Hematopoietic multipotent progenitor cell treated with erythropoietin and hydrocortisone succinate and interleukin-3 and kit ligand, for 15 days (in vitro differentiated cells): Measurements from ENCODE around the gene GALNT6.

Experiments
- DNase-seq: peaks from one replicate; pipeline ENCODE4 v3.0.0-alpha.2; 2015; ENCODE audit warnings: low spot score

Gene GALNT6, protein sequence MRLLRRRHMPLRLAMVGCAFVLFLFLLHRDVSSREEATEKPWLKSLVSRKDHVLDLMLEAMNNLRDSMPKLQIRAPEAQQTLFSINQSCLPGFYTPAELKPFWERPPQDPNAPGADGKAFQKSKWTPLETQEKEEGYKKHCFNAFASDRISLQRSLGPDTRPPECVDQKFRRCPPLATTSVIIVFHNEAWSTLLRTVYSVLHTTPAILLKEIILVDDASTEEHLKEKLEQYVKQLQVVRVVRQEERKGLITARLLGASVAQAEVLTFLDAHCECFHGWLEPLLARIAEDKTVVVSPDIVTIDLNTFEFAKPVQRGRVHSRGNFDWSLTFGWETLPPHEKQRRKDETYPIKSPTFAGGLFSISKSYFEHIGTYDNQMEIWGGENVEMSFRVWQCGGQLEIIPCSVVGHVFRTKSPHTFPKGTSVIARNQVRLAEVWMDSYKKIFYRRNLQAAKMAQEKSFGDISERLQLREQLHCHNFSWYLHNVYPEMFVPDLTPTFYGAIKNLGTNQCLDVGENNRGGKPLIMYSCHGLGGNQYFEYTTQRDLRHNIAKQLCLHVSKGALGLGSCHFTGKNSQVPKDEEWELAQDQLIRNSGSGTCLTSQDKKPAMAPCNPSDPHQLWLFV

DNA sequence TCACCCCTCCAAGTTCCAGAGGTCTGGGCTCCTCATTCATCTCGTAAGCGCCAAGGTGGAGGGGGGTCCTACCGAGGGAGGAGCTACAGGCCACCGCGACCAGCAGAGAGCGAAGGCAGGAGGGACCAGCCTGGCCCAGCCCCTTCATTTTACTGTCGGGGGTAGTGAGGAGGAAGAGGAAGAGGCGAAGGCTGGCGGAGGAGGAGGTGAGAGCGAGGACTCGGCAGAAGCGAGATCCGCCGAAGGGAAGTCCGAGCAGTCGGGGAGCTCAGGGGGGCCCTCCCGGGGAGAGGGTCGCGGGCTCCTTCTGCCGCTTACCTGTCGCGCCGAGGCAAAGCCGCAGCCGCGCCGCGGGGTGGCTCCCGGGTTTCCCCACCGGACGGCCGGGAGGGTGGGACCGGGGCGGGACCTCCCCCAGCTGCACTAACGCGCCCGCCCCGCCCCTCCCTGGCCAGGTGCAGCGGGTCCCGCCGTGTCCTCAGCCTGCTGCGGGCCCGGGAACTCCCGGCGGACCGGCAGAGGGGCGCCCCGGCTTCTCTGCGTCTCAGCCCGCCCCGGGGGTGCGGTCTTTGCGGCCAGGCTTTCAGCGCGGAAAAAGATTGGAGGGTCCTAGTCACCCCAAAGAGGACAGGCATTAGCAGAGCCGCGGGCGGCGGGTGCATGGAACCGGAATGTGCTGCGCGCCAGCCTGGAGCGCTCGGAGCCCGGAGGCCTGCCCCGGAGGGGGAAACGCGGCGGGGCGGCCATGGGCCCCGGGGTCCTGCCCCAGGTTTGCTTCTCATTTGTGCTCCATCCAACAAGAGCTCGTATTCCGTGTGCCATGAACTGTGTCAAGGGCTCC is at the start of gene GALNT6:
TSS of gene GALNT6 (minus strand) at position 124 of the 841 bp plus-strand sequence. CDS start 11,625 bp downstream, outside the sequence.
- DNase-seq: peak; percentile 58

DNA sequence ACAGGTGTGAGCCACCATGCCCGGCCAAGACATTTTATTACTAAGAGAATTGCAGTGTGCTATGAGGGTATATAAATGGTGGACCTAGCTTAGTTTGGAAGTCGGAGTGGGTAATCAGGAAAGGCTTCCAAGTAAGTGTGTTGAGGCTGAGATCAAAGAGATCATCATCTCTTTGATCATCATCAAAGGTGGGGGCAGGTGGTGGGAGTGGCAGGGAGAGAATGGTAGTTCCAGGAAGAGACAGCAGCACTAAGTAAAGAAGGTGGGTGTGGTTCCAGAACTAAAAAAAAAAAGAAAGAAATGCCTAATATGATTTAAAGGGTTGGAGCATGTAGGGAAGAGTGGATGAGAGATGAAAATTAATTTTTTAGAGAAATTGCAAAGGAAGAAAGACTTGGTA is 48.1 kb upstream of the GALNT6 start:
- DNase-seq: no peak

DNA sequence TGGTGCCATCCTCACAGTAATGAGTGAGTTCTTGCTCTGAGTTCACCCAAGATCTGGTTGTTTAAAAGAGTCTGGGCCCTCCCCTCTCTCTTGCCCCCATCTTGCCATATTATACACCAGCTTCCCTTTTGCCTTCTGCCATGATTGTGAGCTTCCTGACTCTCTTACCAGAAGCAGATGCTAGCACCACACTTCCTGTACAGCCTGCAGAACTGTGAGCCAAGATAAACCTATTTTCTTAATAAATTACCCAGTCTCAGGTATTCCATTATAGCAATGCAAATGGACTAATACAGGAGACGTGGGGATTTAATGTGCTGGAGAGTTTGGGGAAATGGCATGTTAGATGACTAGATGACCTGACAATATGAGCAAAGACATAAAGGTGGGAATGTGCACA is 46.2 kb upstream of the GALNT6 start:
- DNase-seq: no peak

DNA sequence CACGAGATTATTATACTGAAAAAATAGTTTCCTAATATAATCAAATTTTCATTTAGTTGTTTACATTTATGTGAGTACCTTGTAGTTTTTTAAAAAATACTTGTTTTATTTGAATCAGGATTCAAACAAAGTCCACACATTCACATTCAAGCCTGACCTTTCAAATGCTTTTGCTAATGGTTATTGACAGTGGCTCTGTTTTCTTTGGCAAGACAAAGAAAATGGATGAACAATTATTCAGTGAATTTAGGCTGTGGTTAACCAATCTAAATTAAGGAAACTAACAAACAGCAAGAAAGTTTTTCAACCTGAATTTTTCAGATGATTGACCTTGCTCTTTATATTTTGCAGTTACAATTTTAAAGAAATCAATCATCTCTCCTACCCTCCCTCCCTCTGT is 43.1 kb upstream of the GALNT6 start:
- no peak for DNase-seq

DNA sequence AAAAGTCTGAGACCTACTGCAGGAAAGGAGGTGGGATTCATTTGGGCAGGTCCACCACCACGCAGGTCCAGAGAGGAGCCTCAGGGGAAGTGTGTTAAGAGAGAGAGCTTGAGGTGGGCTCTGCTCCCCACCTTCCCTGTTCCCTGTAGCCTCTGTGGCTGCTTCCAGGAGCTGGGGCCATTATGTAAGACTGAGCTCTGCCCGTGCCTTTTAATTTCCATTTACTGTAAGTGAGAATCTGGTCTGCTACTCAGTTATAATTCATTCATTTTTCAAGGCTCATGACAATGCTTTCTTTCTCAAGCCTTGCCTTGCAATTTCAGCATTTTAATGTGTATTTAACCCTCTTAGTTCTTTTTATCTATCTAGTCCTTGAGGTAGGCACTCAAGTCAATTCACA is 41.7 kb upstream of the GALNT6 start:
- DNase-seq: no peak

DNA sequence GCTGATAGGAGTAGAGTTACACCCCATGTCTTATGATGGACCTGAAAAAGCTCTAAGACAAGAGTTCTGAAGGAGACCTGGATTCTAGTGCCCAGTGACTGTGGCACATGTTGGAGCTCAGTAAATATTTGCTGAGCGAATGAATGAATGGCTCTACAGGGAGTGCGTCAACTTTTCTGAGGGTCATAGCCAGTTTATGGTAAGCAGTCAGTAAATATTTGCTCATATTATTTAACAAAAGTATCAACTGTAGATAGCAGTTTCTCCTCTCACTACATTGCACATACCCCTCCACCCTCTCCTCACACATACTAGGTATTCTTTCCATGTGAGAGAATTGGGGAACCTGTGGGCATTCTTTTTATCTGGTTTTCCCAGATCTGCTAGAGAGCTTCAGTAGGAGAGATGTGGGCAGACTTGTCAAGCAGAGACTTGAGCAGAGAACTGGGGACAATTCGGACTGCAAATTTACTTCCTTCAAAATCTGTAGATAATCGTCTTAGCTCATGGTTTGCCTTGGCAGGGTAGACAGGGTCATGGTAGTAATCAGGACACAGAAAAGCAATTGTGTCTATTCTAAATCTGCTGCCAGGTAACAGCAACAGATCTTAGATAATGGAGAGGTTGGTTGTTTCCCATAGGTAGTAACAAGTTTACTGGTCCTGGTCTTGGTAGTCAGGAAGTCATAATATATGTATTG is 39.1 kb upstream of the GALNT6 start:
- DNase-seq: no peak

DNA sequence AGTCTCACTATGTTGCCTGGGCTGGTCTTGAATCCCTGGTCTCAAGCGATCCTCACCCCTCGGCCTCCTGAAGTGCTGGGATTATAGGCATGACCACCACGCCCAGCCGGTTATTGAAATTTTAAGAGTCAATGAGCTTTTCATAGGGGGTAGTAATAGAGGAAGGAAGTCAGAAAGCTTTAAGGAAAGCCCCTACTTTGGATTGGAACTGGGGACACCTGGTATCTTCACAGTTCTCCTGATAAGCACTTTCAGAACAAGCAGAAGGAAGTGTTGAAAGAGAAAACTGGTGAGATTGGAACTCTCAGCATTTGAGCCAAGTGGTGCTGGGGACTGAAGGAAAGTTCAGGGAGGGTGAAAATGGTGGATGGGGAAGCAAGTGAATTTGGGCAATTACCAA is 38.5 kb upstream of the GALNT6 start:
- no peak for DNase-seq

DNA sequence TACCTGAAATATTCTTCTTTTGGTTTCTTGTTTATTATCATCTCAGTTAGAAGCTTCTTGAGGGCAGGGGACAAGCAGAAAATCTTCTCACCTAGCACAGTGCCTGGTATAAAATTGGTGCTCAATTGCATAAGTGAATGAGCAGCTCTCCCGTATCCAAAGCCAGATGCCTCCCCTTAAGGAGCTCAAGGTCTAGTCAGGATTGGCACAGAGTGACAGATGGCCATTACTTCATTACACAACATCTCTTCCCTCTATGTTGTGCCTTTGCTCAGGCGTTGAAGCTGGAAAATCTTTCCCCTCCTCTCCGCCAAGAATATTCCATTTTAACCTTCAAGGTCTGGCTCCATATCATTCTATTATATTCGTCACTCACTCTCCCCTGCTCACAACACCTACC is 37.0 kb upstream of the GALNT6 start:
- no peak for DNase-seq

DNA sequence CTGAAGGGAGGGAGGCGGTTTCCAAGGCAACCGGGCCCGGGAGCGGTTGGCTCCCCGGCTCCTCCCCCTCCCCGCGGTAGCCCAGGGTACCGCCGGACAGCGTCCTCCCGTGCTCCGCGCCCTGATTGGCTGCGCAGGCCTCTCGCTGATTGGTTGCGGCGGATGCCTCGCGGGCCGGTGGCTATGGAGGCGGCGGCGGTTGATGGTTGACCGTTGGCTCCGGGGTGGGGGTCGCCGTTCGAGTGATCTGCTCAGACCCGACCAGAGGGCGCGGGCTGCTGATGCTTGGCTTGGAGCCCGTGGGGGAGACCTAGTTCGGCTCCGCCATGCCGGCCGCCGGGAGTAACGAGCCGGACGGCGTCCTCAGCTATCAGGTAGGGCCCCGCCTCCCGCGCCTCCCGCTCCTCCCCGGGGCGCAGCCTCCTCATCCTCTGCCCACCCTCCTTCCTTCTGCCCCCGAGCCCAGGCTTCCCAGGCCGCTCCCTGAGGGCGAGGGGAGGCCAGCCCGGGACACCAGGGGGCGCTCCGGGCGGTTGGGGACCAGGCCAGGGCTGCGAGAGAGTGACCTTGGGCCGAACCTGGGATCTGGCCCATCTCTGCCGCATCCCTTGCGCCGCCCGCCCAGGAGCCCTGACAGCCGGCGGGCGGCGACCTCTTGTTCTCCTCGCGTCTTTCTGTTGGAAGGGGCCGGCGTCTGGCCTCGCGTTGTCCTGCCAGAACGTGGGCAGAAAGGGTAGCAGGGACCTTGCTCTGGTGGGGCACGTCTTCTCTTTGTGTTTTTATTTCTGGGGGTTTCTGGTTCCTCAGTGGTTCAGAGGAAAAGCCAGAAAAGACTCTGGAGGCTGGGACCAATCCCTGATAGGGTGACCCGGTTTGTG is 33.7 kb upstream of the GALNT6 start, which contains the start of gene SLC4A8:
TSS of gene SLC4A8 (plus strand) at position 170 of the 878 bp plus-strand sequence. CDS start at position 327, 157 bp downstream.
- DNase-seq: peak; percentile 54

DNA sequence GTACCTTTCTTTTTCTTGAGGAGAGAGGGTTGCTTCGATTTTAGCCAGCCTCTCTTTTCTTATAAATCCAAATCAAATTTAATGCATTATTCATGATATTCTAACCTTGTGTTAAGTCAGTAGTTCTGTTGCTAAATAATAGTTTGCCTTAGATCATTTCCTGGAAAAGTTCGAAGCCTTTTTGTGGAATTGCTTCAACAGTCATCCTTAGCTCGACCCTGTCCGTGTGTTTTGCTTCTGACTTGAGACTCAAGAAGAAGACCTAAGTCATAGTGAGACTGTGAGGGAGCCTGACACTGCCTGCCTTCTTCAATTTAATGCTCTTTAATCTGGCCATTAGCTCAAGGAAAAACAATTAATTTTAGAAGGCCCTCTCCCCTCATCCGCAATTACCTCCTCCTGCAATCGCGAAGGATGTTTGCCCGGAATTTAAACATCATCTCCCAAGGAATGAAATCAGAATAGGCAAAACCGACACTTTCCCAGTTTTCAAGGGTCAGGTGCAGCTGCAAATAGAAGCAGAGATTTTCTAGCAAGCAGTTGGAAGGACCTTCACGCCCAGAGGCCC is 33.0 kb upstream of the GALNT6 start:
- no peak for DNase-seq

DNA sequence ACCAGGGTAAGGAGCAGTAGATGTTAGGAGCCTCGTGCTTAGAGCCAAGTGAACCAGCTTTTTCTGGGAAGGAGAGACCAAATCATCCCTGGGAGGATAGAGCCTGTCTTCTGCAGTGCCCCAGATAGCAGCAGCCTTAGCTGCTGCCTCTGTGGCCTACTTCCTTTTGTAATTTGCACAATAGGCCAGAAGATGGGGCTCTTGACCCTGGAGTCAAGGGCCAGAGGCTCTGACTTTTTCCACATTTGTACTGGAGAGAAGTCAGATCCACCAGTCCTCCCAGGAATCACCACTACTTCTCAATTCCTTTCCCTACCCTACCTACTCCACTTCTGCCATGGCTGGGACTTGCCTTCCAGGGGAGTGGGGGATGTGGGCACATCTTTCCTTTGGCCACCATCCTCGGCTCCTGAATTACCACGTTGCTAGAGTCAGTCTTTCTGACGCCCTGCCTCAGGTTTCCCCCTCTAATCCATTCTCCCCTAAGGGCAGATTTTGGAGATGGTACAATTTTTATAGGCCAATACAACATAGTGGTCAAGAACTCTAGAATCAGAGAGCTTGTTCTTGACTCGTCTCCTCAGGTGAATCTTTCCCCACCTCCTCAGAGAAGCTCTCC is 30.2 kb upstream of the GALNT6 start:
- DNase-seq: peak; percentile 51

DNA sequence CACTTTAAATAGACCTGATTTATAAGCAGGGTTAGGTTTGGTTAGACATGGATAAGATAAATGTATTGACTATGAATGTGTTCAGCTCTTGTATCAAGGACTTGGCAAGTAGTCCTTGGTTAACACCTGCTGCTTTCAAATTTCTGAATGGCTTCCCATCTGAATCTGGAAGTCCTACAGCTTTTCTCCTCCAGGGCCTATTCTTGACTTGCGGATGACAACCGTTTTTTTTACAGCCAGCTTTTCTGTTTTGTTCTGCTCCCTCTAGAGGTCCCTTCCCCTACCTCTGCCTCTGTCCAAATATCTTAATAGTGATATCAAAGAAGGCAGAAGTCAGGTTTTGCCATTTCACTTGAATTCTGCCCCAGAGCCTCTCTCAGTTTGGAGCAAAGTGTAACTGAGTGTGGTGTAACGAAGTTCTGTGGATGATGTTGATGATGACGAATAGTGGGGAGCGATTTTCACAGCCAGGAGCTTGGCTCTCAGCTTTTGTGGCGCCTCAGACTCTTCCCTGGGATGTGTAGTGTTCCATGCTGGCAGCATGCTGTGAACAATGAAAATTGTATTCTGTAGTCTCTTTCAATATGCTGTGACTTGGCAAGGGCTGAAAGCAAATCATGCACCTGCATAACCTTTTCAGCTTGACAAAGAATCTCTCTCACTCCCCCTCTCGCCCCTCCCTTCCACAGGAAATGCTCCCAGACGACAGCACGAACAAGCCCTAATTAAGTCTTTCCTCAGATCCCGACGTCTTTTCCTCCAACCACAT is 28.4 kb upstream of the GALNT6 start:
- no peak for DNase-seq

DNA sequence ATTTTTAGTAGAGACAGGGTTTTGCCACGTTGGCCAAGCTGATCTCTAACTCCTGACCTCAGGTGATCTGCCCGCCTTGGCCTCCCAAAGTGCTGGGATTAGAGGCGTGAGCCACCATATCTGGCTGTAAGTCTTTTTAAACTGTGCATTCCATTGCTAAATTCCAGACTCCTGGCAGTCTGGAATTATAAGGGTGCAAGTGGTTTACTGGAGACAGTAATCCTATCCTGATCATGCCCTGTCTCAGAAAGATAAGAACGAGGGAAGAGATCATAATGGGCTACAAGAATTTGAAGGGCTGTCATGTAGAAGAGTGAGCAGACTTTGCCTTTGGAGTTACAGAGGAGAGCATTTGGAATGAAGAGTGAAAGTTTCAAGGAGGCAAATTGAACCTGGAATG is 26.6 kb upstream of the GALNT6 start:
- no peak for DNase-seq

DNA sequence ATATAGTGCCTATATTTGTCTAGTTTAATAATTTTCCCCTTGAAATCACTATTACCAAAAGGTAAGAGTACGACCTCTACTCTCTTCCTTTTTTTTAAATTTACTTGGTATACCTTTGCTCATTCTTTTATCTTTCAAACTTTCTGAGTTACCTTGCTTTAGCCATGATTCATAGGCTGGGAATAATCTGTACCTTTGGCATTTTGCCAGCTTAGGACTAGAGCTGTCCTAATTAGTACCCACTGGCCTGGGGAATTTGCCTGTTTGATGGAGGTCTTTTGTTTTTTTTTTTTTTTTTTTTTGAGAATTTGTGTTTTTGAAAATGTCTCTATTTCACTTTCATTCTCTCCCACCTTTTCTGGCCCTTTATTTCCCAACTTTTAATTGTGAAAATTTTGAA is 24.7 kb upstream of the GALNT6 start:
- no peak for DNase-seq

DNA sequence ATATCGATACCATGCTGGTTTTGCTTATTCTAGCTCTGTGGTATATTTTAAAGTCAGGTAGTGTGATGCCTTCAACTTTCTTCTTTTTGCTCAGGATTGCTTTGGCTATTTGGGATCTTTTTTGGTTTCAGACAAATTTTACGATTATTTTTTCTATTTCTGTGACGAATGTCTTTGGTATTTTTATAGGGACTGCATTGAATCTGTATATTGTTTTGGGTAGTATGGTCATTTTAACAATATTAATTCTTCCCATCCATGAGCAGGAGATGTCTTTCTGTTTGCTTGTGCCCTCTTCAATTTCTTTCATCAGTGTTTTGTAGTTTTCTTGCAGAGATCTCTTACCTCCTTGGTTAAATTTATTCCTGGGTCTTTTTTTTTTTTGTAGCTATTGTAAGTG is 22.6 kb upstream of the GALNT6 start:
- DNase-seq: no peak

DNA sequence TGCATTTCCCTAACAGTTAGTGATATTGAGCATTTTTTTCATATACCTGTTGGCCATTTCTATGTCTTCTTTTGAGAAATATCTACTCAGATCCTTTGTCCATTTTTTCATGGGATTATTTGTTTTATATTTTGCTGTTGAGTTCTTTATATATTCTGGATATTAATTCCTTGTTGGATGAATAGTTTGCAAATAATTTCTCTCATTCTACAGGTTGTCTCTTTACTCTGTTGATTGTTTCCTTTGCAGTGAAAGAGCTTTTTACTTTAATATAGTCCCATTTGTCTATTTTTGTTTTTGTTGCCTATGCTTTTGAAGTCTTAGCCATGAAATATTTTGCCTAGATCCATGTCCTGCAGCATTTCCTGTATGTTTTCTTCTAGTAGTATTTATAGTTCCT is 21.9 kb upstream of the GALNT6 start:
- DNase-seq: no peak

DNA sequence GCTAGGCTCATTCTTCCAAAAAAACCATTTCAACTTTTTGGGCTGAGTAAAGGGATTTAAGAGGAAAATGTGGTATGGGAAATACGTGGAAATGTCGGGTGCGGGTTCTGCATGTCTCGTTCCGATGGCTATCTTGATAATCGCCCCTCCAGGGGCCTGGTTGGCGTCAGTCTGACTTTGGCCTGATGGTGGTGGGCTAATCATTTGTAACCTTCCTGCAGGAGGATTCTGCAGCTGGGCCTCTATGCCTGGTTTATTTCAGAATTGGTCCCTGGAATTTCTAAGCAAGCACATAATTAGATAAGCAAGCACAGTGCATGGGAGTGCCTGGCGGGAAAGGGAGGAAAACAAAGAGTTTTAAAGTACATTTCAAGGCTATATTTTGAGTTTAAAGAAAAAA is 18.6 kb upstream of the GALNT6 start:
- no peak for DNase-seq

DNA sequence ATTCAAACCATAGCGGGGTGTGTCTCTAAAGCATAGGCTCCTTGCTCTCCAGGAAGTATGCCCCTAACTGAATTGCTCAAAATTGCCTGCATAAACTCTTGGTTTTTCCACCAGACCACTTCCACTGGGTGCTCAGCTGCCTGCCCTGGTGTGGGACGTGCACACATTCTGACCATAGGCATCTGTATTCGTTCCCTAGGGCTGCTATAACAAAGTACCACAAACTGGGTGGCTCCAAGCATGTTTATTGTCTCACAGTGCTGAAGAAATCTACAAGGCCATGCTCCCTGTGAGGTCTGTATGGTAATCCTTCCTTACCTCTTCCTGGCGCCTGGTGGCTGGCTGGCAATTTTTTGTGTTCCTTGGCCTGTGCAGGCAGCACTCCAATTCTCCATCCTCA is 16.4 kb upstream of the GALNT6 start:
- no peak for DNase-seq

DNA sequence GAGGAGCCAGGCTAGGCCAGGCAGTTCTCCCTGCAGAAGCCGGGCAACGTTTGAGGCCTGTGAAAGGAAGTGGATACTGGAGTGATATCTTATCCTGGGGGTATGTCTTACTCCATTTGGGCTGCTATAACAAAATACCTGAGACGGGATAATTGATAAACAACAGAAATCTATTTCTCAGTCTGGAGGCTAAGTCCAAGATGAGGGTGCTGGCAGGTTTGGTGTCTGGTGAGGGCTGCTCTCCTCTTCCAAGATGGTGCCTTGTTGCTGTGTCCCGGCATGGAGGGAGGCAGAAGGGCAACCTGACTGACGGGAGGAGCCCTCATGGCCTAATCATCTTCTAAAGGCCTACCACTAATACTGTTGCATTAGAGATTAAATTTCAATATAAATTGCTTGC is 15.7 kb upstream of the GALNT6 start:
- no peak for DNase-seq

DNA sequence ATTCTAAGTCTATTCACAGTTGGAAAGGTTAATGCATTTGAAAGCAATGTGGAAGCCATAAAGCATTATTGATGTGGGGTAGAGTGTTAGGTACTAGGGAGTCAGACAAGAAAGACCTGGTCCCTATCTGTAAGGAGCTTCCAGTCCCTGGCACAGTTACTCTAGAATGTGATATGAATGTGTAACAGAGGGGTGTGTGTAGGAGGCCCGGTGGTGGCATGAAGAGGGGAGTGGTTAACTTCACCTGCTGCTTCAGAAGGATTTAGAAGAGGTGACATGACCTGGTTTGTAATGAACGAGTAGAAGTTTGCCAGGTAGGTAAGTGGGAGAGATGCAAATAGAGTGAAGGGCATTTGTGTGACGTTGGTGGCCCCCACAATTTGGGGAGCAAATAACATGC is 15.1 kb upstream of the GALNT6 start:
- DNase-seq: no peak
